ENCODE measurements around the gene FAM131A.

- TF ChIP-seq ELF4 (IDR thresholded peaks at IDR 0.05) = no peak
- no peak for TF ChIP-seq FOXM1 (IDR thresholded peaks at IDR 0.05; ENCODE audit: borderline replicate concordance)
- no peak for TF ChIP-seq SP1 (IDR thresholded peaks at IDR 0.05)
- TF ChIP-seq ZNF384 (IDR thresholded peaks at IDR 0.05) = no peak
- TF ChIP-seq FOXA1 (IDR thresholded peaks at IDR 0.05) = no peak
- no peak for TF ChIP-seq TARDBP (IDR thresholded peaks at IDR 0.05)
- TF ChIP-seq L3MBTL2 (conservative IDR thresholded peaks at IDR 0.05) = no peak
- no peak for TF ChIP-seq HDGF (IDR thresholded peaks at IDR 0.05; ENCODE audit: borderline replicate concordance)
- no peak for TF ChIP-seq BHLHE40 (IDR thresholded peaks at IDR 0.05; ENCODE audit: borderline replicate concordance)
- TF ChIP-seq SUZ12 (IDR thresholded peaks at IDR 0.05) = no peak
- no peak for TF ChIP-seq FOXK2 (IDR thresholded peaks at IDR 0.05)
Measured at GRCh38 chr3:184380185-184380626, 42.8 kb downstream of the FAM131A start.
